SH-SY5Y (cell line): ENCODE results near the gene CRYBA2.

Experiments
- GATA2 ChIP-seq: IDR thresholded peaks from 2 replicates; pipeline ENCODE4 v1.6.1; 2011; ENCODE audit warnings: mild to moderate bottlenecking, low read depth, low read length
- GATA3 ChIP-seq: IDR thresholded peaks from 2 replicates; pipeline ENCODE4 v1.6.1; 2011; ENCODE audit warnings: low read depth, mild to moderate bottlenecking, low read length, moderate library complexity

The CRYBA2 gene

DNA sequence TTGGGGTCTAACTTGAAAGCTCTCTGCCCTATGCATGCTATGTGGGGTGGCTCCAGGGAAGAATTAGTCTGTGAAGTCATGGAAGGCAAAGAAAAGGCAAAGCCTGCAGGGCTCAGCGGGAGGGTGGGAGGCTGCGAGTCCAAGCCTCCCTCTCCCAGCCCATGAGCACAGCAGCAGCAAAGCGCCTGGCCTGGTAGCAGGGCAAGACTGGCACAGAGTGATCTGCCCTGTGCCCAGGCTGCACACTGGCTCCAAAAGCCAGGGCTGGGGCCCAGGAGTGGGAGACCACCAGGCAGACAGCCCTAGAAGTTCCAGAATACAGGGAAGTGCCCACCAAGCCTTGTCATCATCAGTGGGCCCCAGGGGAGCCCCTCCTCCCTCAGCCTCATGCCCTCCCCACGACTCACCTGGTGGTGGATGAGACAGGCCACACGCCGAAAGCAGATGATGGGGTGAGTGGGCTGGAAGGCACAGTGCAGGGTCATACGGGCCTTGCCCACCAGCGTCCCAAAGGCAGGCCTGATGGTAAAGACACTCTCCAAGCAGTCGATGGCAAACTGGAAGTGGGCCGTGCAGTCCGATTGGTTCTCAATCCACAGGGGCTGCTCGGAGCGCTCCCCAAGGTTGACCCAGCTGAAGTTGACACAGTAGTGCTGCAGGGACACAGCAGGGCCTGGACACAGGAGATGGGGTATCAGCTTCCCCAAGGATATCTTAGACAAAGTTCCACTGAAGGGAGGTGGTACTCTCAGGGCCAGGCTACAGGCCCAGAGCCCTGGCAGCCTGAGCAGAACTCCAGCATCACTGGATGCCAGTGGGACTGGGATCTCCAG is 36.0 kb upstream of the CRYBA2 start:
- TF ChIP-seq GATA3 (no peak), GATA2 (no peak)

DNA sequence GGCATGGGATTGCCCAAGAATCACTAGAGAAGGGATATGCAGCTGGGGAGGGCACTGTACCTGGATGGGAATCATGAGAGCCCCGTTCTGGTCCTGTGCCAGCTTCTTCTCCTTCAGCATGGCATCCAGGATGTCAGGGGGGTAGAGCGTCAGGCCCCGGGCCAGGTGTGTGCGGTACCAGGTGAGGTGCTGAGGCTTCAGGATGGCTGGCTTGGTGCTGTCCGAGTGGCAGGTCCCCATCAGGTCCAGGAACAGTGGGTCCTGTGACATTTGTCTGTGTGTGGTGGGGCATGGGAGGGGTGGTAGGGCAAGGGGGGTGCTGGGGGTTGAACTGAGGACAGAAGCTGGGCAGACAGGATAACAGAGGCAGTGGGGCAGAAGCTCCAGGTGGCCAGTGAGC is 34.9 kb upstream of the CRYBA2 start:
- TF ChIP-seq GATA2 (no peak), GATA3 (no peak)

GRCh38 chr2:219027511-219028055 is 34.4 kb upstream of the CRYBA2 start:
- TF ChIP-seq GATA3 (no peak), GATA2 (no peak)

- TF ChIP-seq GATA3 (no peak), GATA2 (no peak)
These were observed 33.7 kb upstream of the CRYBA2 start for GRCh38 chr2:219026946-219027345.

DNA sequence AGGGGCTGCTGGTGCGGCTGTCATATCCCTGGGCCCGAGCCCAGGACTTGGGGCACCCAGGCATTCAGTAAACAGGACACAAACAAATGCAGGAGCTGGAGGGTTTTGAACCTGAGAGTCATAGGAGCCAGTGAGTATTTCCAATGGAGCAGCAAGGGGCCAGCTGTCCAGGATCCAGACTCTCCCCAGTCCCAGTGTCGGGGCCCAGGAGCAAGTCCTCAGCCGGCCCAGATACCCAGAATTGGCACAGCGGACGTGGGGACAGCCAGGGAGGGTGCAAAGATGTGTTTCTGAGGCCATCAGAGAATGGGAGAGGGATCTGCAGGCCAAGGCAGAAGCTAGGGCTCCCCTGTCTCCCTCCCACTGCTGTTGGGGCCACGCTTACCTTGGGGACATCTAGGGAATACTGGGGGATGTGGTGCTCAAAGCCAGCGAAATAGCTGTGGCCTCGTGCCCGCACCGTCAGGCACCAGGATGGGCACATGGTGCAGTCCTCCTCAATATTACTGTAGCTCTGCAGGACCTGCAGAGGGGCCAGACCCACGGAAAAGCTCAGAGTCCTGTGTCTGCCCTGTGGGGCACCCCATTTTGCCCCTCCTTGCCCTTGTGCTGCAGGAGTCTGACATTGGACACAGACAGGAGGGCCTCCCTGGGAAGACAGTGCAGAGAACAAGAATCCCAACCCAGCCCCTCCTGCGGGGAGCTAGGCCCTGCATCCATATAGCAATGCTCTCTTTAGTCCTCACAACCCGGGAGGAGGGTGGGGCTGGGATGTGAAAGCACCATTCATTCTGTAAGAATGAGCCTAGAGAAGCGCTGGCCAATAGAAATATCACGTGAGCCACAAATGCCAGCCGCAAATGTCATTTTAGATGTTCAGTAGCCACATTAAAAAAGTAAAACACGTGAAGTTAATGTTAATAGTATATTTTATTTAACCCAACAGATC is 32.7 kb upstream of the CRYBA2 start:
- no peak for TF ChIP-seq GATA2
- no peak for TF ChIP-seq GATA3

DNA sequence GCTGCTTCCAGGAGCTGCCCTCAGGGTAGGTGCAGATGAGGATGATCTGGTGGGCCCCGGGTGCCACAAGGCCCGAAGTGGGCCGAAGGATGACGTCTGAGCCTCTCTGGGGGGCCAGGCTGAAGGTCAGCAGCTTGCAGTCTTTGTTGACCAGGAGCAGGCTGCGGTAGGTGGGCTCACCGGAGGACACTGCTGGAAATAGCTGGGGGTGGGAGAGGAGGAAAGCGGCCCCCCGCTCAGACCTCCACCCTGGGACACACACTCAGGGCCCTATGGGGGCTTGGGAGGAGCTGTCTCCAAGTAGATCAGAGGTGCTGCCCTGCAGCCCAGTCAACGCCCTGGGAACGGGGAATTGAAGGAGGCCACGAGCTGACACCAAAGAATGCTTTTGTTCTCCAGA is 30.8 kb upstream of the CRYBA2 start:
- TF ChIP-seq GATA3 = no peak
- no peak for TF ChIP-seq GATA2

DNA sequence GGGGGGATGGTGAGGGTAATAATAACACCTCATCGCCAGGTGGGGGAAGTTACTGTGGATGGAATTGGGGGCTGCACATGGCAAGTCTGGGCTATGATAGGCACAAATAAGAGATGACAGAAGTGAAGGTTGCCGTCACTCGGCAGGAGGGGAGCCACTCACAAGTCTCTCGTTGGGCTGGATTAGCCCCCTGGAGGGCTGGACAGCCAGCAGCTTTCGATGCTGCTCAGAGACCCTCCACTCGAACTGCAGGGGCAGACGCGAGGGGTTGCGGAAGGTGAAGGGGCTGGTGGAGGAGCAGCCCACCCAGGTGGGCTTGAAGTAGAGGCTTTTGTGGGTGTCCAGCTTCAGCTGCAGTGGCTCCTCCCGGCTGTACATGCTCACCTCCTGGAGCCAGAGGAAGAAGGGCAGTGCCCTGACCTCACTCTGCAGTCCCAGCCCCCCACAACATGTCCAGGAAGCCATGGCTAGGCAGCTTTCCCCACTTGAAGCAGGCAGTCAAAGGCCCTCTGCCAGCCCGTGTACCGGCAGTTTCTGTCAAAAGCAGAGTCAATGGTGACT is 29.9 kb upstream of the CRYBA2 start:
- TF ChIP-seq GATA3 = no peak
- no peak for TF ChIP-seq GATA2

- TF ChIP-seq GATA3 (no peak), GATA2 (no peak)
These were observed 29.4 kb upstream of the CRYBA2 start for GRCh38 chr2:219022616-219023015.

DNA sequence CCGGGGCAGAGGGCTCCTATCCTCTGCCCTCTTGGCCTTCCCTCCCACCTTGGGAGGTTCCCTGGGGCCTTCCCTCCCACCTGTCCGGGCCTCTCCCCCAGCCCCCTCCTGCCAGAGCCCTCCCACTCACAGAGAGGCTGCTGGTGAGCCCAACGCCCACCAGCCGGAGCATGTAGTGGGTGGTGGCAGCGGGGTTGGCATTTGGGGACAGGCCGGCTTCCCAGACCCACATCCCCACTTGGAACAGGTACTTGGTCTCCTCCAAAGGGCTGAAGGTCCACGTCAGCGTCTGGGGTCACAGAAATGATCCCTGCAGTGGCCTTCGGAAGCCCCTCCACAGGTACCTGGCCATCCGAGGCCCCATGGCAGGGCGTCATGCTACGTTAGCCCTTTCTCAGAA is 28.8 kb upstream of the CRYBA2 start:
- TF ChIP-seq GATA2 (no peak), GATA3 (no peak)

DNA sequence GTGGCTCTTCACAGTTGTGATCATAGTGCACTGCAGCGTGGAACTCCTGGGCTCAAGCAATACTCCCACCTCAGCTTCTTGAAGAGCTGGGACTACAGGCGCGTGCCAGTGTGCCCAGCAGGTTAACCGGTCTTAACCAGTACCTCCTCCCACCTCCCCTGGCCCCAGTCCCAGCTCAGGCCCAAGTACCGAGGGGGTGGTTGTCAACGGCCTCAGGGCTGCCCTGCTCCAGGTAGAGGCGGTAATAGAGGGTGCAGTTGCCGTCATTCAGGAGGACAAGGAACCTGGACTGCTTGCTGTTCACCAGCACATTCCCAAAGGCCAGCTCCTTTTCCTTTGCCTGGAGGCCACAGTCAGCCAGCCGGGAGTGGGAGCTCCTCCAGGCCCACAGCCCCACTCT is 28.4 kb upstream of the CRYBA2 start:
- TF ChIP-seq GATA2 (no peak), GATA3 (no peak)

- TF ChIP-seq GATA2 (no peak), GATA3 (no peak)
These were observed 27.6 kb upstream of the CRYBA2 start for GRCh38 chr2:219020604-219021365.

- no peak for TF ChIP-seq GATA3
- TF ChIP-seq GATA2 = no peak
These were observed 26.2 kb upstream of the CRYBA2 start for GRCh38 chr2:219019436-219019835.

- TF ChIP-seq GATA3 (no peak), GATA2 (no peak)
These were observed 25.5 kb upstream of the CRYBA2 start for GRCh38 chr2:219018726-219019125.

DNA sequence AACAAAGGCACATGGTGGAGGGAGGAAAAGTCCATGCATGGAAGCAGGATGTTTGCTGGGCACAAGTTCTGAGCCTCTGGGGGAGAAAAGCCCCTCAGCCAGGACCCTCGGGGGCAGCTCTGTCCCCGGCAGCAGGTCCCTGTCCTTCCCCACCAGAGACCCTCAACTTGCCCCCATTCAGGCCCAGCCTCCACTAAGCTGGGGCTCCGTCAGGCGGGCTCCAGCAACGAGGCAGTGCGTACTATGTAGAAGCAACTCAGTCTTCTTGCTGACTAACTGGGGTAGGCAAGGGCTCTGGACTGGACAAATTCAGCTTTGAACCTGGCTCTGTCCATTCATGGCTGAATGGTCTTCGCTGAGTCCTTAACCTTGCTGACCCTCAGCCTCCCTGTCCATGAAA is 25.1 kb upstream of the CRYBA2 start:
- TF ChIP-seq GATA3 (no peak), GATA2 (no peak)
